Natural killer cell (primary cell): ENCODE data around the gene ADNP2. TPM values are rescaled to one million over a fixed set of nuclear protein-coding genes. Genes with fewer than 3 reads are reported as not detected.

Experiments used
- ATAC-seq, 3 donors: fragments of 150-1000 bp in 2 of 3; fragments of 200-7000 bp in 1 of 3; cut with Tn5 transposase; 1 replicate in 1 of 3; 2 replicates in 2 of 3; pipeline ENCODE4 v1.10.0; 2021; ENCODE audit warnings: mild to moderate bottlenecking in 2 of 3, moderate library complexity in 2 of 3
- DNase-seq, 2 donors: peaks; one replicate each; pipeline versions ENCODE4 v3.0.0 to v3.0.0-alpha.2; 2013 to 2021; ENCODE audit warnings: mixed read lengths in 1 of 2
- H3K27ac ChIP-seq: one replicate; pipeline ENCODE4 v1.5.1; 2013; ENCODE audit warnings: mild to moderate bottlenecking, low read length
- H3K27me3 ChIP-seq: one replicate; pipeline ENCODE4 v1.6.1; 2013; ENCODE audit warnings: low read length; ENCODE audit not compliant: control insufficient read depth, insufficient read depth
- H3K36me3 ChIP-seq: one replicate; pipeline ENCODE4 v1.6.1; 2013; ENCODE audit warnings: low read length; ENCODE audit not compliant: control insufficient read depth, insufficient read depth
- H3K4me1 ChIP-seq: one replicate; pipeline ENCODE4 v1.6.1; 2013; ENCODE audit warnings: low read length; ENCODE audit not compliant: control insufficient read depth, insufficient read depth
- H3K4me3 ChIP-seq: one replicate; pipeline ENCODE4 v1.5.1; 2013; ENCODE audit warnings: low read length
- H3K9me3 ChIP-seq: one replicate; pipeline ENCODE4 v1.6.1; 2013; ENCODE audit warnings: low read length; ENCODE audit not compliant: control insufficient read depth, insufficient read depth
- H3K27ac Mint-ChIP-seq, 2 donors: one replicate each; pipeline ENCODE4 v1.8.0; 2022; ENCODE audit warnings: mild to moderate bottlenecking in 2 of 2, mixed read lengths in 2 of 2, moderate library complexity in 1 of 2
- H3K27me3 Mint-ChIP-seq, 2 donors: one replicate each; pipeline ENCODE4 v1.8.0; 2022; ENCODE audit warnings: low read depth in 2 of 2, mixed read lengths in 2 of 2
- H3K36me3 Mint-ChIP-seq: one replicate; pipeline ENCODE4 v1.8.0; 2022; ENCODE audit warnings: mixed read lengths
- H3K4me1 Mint-ChIP-seq, 2 donors: one replicate each; pipeline ENCODE4 v1.8.0; 2022; ENCODE audit warnings: mixed read lengths in 2 of 2
- H3K4me3 Mint-ChIP-seq: one replicate; pipeline ENCODE4 v1.8.0; 2022; ENCODE audit warnings: mild to moderate bottlenecking, moderate library complexity, mixed read lengths
- H3K9me3 Mint-ChIP-seq, 2 donors: one replicate each; pipeline ENCODE4 v1.8.0; 2022; ENCODE audit warnings: mixed read lengths in 2 of 2
- WGBS: methylation state at CpG from one replicate; pipeline ENCODE4 v1.1.7; 2013; ENCODE audit warnings: missing lambda C conversion rate; ENCODE audit not compliant: insufficient coverage; 5-methylcytosine and 5-hydroxymethylcytosine counted together
- intact Hi-C: fragments of 100-400 bp; cut with micrococcal nuclease; formaldehyde crosslinking; loops from one replicate; pipeline ENCODE4 v1.14.2; 2022
- total RNA-seq, 4 donors: library from RNA; stranded (reverse); fragments of 120-200 nt in 1 of 4; gene quantifications; one replicate each; pipeline versions ENCODE4 v1.2.3 to v1.2.4, GENCODE V29; 2013 to 2022
- TF ChIP-seq, protein P1 (sequence below): fragments of 200-600 bp; IDR thresholded peaks from one replicate; pipeline ENCODE4 v1.8.0; 2022; ENCODE audit warnings: antibody characterized with exemption

Gene ADNP2
- total RNA-seq, 3 donors from 2014 or later (not counting 1 experiment from before 2014, with no cell fraction given) = 31.2 to 39.2 (median 31.4) TPM

DNA sequence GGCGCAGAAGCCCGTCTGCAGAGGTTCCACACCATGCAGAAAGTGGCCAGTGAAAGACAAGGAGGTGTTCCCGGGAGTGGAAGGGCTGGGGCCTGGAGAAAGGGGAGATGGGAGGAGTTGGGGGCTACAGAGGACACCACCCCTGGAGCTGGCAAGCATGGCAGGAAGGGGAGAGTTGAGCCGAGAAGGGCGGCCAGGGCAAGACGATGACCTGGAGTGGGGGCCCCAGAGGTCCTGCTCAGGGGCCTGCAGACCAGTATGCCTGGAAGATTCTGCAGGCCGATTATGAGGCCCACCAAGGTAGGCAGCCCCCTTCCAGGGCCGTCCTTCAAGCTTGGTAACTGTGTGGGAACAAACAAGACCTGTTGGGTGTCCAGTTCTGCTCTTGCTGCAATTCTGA is 41.7 kb upstream of the ADNP2 start:
- Mint-ChIP-seq H3K4me3 (no peak overlapping the region), H3K4me1 (no peaks in the 10 kb centered on the region), H3K36me3 (no peaks in the 10 kb centered on the region), H3K9me3 (no peaks in the 10 kb centered on the region), H3K27ac (no peak overlapping the region), H3K27me3 (no peaks in the 10 kb centered on the region)
- ATAC-seq (no peak), DNase-seq (no peak)
- TF ChIP-seq, protein P1, sequence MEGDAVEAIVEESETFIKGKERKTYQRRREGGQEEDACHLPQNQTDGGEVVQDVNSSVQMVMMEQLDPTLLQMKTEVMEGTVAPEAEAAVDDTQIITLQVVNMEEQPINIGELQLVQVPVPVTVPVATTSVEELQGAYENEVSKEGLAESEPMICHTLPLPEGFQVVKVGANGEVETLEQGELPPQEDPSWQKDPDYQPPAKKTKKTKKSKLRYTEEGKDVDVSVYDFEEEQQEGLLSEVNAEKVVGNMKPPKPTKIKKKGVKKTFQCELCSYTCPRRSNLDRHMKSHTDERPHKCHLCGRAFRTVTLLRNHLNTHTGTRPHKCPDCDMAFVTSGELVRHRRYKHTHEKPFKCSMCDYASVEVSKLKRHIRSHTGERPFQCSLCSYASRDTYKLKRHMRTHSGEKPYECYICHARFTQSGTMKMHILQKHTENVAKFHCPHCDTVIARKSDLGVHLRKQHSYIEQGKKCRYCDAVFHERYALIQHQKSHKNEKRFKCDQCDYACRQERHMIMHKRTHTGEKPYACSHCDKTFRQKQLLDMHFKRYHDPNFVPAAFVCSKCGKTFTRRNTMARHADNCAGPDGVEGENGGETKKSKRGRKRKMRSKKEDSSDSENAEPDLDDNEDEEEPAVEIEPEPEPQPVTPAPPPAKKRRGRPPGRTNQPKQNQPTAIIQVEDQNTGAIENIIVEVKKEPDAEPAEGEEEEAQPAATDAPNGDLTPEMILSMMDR = no peak
- Histone ChIP-seq H3K27ac (no peak overlapping the region), H3K9me3 (no peaks in the 10 kb centered on the region), H3K4me3 (no peak overlapping the region), H3K27me3 (no peaks in the 10 kb centered on the region), H3K36me3 (no peaks in the 10 kb centered on the region), H3K4me1 (no peaks in the 10 kb centered on the region)
- WGBS = 87% methylated on average over 8 of the region's 8 CpGs
- intact Hi-C loops = no loop called here

DNA sequence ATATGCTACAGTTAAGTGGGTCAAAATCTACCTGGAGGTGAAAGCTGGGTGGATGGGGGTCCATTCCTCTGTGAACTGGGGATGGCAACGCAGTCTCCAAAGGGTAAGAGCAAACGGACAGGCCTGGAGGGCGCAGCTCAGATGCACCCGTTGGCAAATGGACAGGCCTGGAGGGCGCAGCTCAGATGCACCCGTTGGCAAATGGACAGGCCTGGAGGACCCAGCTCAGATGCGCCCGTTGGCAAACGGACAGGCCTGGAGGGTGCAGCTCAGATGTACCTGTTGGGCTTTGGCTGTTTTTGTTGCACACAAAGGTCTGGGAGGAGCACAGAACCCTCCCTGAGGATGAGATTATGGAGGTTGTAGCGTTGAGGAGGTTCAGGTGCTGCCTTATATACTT is 41.2 kb upstream of the ADNP2 start:
- Mint-ChIP-seq H3K4me1 (no peaks in the 10 kb centered on the region), H3K4me3 (no peak overlapping the region), H3K9me3 (no peaks in the 10 kb centered on the region), H3K36me3 (no peaks in the 10 kb centered on the region), H3K27me3 (no peaks in the 10 kb centered on the region), H3K27ac (no peak overlapping the region)
- no peaks in the 10 kb centered on the region for H3K4me1 ChIP-seq
- DNase-seq (no peak), ATAC-seq (peak in 1 of 3 donors; percentile 24)
- 93% methylated on average over 10 of the region's 10 CpGs for WGBS
- no peak overlapping the region for H3K4me3 ChIP-seq
- intact Hi-C loops = no loop called here
- no peak overlapping the region for H3K27ac ChIP-seq
- H3K27me3 ChIP-seq = no peaks in the 10 kb centered on the region
- TF ChIP-seq, protein P1 = no peak
- H3K36me3 ChIP-seq = no peaks in the 10 kb centered on the region
- H3K9me3 ChIP-seq = no peaks in the 10 kb centered on the region

GRCh38 chr18:80068571-80069272 is 40.3 kb upstream of the ADNP2 start:
- no peaks in the 10 kb centered on the region for H3K9me3 ChIP-seq
- no peaks in the 10 kb centered on the region for H3K36me3 Mint-ChIP-seq
- TF ChIP-seq, protein P1 = no peak
- H3K27me3 ChIP-seq = no peaks in the 10 kb centered on the region
- no peak overlapping the region for H3K27ac Mint-ChIP-seq
- H3K4me1 Mint-ChIP-seq = no peaks in the 10 kb centered on the region
- no peaks in the 10 kb centered on the region for H3K36me3 ChIP-seq
- no peaks in the 10 kb centered on the region for H3K9me3 Mint-ChIP-seq
- intact Hi-C loops = no loop called here
- no peak overlapping the region for H3K4me3 ChIP-seq
- peak in 1 of 3 donors; percentile 14 for ATAC-seq
- no peak for DNase-seq
- H3K27ac ChIP-seq = no peak overlapping the region
- no peaks in the 10 kb centered on the region for H3K27me3 Mint-ChIP-seq
- no peak overlapping the region for H3K4me3 Mint-ChIP-seq
- H3K4me1 ChIP-seq = no peaks in the 10 kb centered on the region
- WGBS = 87% methylated on average over 8 of the region's 10 CpGs

DNA sequence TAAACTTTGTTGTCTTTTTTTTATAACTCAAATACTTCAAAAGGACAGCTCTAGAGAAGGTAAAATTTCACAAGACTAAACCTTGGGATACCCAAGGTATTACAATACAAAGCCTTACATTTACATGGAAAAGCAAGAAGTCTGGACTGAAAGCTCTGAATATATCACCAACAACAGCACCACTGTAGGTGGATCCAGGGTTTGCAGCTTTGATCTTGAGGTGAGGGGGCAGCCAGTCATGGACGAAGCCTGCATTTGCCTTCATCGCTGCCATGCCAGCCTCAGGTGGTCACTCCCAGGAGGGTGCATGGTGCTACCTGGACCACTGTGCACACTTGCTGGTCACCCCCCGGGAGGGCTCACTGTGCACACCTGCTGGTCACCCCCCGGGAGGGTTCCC is 38.2 kb upstream of the ADNP2 start:
- H3K4me1 Mint-ChIP-seq = no peaks in the 10 kb centered on the region
- H3K36me3 Mint-ChIP-seq = no peaks in the 10 kb centered on the region
- 95% methylated on average over 4 of the region's 4 CpGs for WGBS
- Histone ChIP-seq H3K36me3 (no peaks in the 10 kb centered on the region), H3K4me1 (no peaks in the 10 kb centered on the region), H3K27me3 (no peaks in the 10 kb centered on the region), H3K9me3 (no peaks in the 10 kb centered on the region), H3K4me3 (no peak overlapping the region), H3K27ac (no peak overlapping the region)
- H3K9me3 Mint-ChIP-seq = no peaks in the 10 kb centered on the region
- DNase-seq (no peak), ATAC-seq (no peak)
- intact Hi-C loops = no loop called here
- TF ChIP-seq, protein P1 = no peak
- no peak overlapping the region for H3K4me3 Mint-ChIP-seq
- no peaks in the 10 kb centered on the region for H3K27me3 Mint-ChIP-seq
- no peak overlapping the region for H3K27ac Mint-ChIP-seq
